HG03558 (cell line): ENCODE results near the gene ADAMTS4.

Experiments used
- ATAC-seq: cut with Tn5 transposase; IDR thresholded peaks from one replicate; pipeline ENCODE4 v1.9.1; 2021; ENCODE audit warnings: moderate number of reproducible peaks; ENCODE audit not compliant: unreplicated experiment; ENCODE audit errors: extremely low read depth

ADAMTS4 gene

DNA sequence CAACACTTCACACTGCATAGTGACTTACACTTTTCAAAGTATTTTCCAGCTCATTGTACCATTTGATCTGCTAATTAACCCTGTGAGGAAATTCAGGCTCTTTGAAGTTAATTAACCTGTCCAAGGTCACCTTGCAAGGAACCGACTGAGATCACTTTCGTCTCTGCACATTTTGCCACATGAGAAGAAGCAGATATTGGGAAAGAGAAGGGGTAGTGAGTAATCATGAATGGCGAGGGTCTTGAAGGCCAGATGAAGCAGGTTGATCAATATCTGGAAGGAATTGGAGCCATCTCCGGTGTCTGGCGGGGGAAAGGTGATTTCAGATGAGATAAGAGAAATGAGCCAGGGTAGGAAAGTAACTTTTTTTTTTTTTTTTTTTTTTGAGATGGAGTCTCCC lies 21.1 kb upstream of the ADAMTS4 start:
- ATAC-seq = no peak

DNA sequence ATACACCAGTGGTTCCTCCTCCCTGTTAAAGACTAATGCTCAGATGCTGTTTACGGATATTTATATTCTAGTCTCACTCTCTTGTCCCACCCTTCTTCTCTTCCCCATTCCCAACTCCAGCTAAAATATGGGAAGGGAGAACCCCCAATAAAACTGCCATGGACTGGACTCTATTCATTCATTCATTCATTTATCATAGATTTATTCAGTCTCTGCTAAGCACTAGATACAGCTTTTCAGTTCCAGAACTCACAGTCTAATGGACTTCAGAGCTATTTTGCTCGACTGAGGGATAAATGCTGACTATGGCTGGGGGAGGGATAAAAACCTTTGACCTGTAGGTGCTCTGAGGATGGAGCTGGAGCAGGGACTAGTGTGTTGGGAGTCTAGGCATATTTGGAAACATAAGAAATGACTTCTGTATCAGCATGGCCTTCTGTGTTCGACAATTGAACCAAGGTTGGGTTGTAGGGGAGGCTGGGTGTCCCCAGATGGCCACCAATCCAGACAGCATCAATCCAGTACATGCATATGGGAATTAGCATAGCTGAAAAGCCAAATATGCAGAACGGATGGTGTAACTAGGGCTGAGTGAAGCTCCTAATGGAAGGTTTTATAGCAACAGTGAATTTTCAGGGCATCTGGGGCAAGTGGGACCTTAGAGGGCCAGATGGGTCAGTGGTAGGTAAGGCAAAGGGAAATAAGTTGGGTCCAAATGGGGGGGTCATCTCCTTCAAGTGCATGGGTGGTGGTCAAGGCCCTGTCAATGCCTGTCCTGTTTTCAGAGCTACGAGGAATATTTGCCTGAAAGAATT lies 20.4 kb upstream of the ADAMTS4 start:
- ATAC-seq = no peak

DNA sequence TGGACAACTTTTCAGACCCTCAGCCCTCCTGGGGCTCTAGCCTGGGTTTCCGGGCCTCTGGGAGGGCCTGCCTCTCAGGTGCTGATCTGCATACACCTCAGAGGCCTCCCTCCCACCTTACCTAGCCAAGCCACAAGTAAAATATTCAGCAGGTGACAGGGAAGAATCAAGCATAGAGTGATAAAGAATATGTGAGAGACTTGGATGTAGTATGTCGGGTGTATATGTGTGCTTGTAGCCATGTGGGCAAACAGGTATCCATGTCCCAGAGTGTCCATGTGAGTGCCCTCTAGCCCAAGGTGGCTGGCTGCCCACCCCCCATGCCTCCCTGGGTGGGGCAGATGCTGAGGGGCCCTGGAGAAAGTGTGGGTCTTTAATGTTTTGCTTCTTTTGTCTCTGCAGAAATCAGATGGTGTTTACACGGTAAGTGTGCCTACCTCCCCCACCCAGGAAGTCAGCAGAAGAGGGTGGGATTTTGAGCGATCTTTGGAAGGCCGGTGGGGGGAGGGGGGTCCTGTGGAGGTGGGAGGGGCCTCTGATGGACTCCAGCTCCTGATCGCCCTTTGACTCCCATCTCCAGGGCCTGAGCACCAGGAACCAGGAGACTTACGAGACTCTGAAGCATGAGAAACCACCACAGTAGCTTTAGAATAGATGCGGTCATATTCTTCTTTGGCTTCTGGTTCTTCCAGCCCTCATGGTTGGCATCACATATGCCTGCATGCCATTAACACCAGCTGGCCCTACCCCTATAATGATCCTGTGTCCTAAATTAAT lies 19.6 kb upstream of the ADAMTS4 start:
- ATAC-seq = no peak

DNA sequence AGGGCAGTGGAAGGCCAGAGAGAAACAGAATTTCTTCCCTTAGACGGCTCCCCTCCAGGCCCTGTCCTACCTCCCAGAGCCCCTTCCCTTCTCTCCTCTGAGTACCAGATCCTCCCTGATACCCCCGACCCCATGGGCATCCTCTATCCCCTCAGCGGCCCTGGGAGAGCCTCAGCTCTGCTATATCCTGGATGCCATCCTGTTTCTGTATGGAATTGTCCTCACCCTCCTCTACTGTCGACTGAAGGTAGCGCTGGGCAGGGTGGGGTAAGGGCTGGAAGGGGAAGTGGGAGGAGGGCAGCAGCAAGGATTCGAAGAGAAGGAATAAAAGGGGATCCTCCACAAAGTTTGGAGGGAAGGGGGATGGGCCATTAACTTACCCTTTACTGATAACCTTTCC lies 19.0 kb upstream of the ADAMTS4 start:
- ATAC-seq = no peak

DNA sequence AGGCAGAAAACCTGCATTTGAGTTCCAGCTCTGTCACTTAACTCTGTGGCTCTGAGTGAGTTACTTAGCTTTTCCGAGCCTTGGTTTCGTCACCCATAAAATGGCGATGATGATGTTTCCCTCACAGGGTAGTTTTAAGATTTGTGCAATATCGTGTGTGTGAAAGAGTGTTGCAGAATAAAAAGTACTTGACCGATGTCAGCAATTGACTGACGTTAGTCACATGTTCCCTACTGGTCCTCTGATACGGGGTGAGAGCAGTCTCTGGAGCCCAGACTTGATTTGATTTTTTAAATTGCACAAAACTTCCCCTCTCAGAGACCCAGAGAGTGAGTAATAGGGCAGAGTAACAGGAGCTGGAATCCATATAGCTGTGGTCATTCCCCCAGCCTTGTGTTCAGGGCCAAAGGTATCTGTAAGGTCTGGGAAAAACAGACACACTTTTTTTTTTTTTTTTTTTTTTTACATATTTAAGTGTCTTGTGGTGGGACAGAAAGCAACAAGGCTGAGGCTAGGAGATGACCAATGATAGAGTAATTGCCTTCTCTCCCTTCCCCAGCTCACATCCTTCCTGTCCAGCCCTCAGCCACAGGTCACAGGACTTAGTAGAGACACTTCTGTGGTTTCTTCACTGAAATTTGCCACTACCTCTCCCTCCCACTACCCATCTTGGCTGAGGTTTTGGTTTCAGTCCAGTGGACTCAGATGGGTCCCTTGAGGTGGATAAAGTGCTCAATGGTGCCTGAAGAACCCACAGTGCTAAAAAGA lies 18.3 kb upstream of the ADAMTS4 start:
- peak; percentile 58 for ATAC-seq

DNA sequence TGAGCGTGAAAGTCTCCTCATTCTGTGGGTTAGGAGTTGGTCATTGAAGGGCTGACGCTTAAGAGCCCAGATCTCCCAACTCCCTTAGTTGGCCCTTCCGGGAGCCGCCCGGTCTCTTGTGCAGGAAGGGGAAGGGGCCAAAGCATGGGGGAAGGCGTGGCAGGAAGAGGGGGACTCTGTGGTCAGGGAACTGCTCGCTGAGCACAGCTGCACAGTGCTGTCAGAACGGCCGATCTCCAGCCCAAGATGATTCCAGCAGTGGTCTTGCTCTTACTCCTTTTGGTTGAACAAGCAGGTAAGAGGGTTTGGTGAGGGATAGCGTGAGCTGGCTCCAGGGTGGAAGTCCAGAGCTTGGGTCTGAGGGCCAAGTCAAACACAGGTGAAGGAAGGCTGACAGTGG lies 16.2 kb upstream of the ADAMTS4 start, which contains the start of gene FCER1G:
Gene FCER1G, plus strand, starts transcription at position 220 of the 400 bp plus-strand sequence. Its CDS starts 27 bp downstream, at position 247.
- ATAC-seq = no peak

DNA sequence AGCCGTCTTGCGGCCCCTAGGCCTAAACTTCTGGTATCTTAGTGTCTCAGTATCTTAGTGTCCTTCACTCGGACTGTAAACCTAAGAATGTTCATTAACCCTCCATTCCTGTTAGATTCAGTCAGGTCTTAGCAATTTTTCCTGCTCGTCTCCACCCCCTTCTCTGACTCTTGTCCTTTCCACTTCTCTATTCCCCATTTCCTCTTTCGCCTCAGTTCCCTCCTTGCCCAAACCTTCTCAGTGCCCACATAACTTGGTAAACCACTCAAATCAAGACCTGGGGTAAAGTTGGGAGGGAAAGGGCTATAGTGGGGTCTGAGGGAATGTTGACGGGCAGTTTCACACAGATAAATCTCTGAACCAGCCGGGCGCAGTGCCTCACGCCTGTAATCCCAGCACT lies 15.5 kb upstream of the ADAMTS4 start:
- no peak for ATAC-seq

DNA sequence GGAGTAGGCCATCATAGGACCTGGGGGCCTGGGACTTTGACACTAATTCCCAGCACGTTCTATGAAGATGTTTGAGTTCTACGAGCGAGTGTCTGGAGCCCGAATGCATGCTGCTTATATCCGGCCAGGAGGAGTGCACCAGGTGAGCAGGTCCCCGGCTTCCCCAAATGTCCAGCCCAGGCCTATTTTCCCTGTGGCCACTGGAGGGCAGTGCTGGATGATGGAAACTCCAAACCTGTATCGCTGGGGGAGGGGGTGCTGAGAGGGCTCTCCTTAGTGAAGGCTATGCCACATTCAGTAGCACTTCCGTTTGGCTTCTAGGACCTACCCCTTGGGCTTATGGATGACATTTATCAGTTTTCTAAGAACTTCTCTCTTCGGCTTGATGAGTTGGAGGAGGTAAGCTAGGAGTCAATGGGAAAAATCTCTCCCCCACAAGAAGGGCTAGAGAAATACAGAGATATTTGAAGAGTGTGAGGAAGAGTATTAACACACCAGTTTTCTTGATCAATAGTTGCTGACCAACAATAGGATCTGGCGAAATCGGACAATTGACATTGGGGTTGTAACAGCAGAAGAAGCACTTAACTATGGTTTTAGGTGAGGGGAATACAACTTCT lies 11.0 kb upstream of the ADAMTS4 start:
- no peak for ATAC-seq

DNA sequence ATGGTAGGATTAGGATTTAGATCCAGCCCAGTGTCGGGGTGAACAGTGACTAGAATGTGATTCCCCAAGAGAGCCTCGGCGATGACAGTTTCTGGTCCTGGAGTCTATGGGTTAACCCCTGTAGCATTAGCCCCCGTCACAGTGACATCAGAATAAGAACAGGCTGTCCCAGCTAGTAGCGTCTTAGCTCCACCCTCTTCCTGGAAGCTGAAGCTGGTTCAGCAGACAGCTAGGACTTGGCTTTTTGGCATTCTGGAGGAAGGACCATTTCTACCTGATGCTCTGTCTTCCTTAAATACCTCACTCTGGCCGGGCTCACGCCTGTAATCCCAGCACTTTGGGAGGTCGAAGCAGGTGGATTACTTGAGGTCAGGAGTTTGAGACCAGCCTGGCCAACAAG lies 8.3 kb upstream of the ADAMTS4 start:
- ATAC-seq = no peak

DNA sequence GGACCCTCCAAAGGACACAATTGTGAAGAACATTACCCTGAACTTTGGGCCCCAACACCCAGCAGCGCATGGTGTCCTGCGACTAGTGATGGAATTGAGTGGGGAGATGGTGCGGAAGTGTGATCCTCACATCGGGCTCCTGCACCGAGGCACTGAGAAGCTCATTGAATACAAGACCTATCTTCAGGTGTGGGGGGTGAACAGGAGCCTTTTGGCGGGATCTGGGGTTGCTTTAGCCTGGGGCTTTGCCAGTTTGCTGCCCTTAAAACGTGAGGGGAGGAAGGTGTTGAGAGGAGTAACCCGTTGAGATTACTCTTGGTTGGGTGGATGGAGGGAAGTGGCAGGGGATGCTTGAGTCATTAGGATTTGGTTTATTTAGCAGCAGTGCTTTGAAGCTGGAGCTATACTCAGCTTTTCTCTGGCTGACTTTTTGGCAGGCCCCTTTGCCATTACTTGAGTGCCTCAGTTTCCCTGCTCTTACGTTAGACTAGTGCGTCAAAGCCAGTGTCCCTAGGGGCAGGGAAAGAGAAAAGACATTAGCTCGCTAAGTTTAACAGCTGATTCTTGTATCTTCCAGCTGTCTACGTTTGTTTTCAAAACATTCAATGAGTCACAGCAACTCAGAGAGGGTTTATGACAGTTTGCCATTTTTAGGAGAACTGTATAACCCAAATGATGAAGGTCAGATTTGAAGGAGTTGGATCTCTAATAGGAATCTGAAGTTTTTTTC lies 7.7 kb upstream of the ADAMTS4 start:
- ATAC-seq = no peak

DNA sequence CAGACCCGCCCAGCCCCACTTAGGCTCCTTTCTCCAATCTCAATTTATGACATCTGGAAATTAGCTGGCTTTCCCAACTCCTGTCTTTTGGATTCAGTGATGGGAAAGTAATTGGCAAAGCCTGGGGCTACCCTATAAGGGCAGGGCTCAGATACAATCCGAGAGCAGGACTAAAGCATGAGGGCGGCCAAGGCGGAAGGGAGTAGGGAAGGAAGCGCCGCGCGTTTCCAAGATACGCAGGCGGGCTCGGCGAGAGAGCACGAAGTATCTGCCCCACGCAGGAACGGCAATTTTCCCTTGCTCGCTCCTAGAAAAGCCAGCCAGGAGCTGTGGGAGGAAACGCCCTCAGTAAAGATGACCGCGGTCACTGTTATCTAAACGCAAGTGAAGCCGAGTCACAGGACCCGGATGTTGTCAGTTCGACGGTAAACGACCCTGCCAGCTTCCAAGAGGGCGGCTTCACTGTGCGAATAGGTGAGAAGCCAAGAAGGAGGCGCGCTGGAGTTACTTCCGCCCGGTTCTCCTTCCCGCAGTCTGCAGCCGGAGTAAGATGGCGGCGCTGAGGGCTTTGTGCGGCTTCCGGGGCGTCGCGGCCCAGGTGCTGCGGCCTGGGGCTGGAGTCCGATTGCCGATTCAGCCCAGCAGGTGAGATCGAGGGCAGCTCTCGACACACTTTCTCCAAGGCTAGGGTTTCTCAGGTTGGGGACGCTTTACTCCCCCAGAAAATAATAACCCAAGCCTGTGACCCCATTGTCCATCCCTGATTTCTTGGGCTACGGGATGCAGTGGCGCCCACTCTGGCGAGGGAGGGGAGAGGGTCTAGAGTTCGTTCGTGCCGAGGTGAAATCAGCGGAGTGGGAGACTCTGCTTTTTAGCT lies 3.2 kb upstream of the ADAMTS4 start, which contains the start of gene NDUFS2:
Gene NDUFS2, plus strand, starts transcription at position 532 of the 877 bp plus-strand sequence. Its CDS starts 19 bp downstream, at position 551.
- peak; percentile 64 for ATAC-seq

DNA sequence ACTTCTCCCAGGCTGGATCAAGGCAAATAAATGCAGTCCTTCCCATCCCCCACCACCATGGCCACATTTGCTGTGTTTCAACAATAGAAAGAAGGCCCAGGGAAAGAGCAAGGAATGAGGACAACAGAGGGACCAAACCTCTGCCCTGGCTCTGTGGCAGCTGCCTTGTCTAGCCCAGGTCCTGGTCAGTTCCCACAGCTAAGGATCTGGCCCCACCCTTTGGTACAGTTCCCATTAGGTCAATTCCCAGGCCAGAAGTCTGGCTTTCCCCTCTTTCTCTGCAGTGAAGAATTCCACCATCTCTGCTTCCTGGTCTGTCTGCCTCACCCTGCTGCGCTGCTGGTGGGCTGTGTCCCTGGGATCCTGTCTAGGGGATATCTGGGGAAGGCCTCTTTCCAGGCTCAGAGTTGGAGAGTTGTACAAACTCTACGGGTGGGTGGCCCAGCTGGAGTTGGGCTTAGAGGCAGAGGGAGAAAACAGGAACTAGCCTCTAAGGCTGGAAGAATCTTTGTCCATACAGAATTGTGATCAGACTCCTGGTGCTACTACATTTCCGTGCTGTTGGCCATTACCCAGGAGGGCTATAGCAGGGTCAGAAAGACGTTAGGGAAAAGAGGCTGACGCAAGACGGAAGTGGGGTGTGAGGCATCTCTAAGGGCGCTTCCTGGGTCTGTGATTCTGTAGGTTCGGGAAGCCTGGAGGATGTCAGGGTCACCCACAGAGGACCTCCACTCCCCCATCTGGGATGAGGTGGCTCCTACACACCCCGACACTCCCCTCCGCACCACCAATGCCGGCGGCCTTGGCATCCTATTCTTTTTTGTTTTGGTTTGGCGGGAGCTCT lies 2.4 kb upstream of the ADAMTS4 start:
- no peak for ATAC-seq

DNA sequence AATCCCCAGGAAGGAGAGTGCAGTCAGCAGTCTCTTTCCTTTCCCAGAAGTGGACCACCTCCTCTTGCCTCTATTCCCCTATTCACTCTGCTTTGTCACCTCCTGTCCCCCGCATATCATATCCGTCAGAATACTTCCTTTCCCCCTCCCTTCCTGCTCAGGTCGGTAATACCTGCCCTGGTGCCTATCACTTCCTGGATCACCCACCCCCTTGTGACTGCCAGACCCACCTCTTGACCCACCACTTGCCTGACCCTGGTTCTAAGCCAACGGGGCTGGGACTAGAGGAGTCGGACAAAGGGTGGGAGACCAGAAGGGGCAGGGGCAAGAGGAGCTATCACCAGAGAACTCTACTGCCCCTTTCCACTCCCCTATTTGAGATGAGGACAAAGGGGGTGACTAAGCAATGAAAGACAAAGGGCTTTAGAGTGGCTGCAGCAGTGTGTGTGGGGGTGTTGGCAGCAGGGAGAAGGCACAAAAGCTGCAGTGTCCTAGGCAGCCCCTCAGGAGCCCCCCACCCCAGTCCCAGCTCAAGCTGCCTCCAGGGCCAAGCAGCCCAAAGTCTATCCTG lies 1.7 kb upstream of the ADAMTS4 start:
- ATAC-seq = no peak

DNA sequence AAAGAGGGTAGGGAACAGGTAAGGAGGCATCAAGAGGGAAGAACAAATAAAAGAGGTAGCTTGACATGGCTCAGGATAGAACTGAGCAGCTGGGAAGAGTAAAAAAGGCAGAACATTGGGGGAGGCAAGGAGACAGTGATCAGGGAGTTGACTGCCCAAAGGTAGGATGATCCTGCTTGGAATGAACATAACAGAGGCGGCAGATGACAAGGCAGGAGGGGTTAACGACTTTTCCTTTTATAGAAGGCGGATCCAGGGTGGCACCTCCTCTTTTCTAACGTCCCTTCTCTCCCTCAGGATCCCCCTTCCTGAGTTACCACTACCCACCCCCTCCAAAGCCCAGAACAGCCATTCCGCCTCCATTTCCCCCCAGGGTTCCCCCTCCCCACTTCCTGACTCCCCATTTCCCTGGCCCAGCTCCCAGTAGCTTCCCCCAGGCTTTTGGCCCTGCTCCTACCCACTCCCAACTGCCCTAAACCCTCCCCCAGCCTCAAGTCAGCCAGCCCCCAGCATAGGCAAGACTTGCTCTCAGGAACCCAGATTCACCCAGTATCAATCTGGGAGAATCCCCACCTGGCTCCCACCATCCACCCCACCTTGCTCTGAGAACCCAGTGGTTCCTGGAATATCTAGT lies 769 bp upstream of the ADAMTS4 start:
- no peak for ATAC-seq

DNA sequence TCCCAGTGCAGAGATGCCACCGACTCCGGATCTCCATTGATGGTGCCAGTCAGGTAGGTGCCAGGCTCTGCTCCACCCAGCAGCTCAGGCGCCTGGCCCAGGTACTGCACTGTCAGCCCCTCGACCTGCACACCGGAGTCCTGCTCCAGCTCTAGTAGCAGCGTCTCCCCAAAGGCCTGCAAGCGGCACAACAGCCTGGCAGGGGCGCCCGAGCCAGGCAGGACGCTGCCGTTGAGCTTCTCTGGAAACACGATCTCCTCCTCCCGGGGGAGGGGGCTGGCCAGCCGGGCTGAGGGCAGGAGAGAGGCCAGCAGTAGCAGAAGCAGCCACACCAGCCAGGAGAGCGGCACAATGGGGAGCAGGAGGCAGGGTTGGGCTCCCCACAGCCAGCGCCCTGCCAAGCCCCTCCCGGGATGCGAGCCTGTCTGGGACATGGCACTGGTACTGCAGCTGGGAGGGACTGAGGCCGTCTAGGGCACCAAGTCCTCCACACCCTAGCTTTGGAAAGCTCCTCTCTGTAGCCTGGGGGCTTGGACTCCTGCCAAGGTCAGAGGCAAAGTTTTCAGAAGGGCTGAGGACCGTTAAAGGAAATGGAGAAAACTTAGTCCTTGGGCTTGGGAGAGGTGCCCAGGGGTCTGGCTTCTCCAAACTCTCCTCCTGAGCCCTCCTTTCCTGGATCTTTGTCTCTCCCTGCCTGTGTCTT lies 509 bp downstream of the ADAMTS4 start:
- no peak for ATAC-seq

DNA sequence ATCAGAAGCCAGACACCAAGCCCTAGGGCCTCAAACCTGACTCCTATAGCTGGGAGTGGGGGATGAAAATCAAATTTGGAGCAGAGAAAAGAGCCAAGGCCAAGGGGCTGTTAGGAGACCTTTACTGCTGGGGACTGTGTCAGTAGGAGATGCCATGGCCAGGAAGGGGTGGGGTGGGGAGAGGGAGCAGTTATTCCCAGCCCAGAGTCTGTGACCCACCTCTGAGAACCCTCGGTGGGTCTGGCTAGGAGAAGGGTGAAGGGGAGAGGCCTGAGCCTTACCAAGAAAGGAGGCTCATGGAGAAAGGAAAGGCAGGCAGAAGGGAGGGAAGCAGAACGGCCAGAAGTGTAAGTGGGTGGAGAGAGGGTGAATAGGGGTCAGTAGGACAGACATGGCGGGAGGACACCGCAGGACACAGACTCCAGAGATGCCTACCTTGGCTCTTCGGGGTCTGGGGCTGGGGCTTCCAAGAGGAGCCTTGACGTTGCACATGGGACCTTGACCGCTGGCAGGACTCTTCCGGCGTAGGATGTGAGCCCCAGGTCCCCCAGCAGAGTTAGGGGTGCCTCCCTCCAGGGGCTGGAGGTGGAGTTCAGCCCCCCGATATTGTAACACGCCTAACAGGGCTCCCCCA lies 1.2 kb downstream of the ADAMTS4 start:
- no peak for ATAC-seq
